Stimulated activated CD4-positive, alpha-beta T cell treated with anti-CD3 and anti-CD28 coated beads, Interleukin-1b, Interleukin-23, amount 100 ng/mL, for 1 hour (primary cell): ENCODE results near the gene ZNF808.
"Not testable (repeated sequence)": the region's sequence is repeated elsewhere in the genome, so short reads cannot be mapped to it uniquely, and the experiment has no call there.

ENCODE experiments used
- DNase-seq, 2 donors: peaks; one replicate each; pipeline ENCODE4 v3.0.0-alpha.2; 2020; ENCODE audit warnings: low read depth in 2 of 2

Gene ZNF808

GRCh38 chr19:52593441-52593840, 66.0 kb downstream of the ZNF808 start:
- DNase-seq = not testable (repeated sequence)

- DNase-seq = no peak
These were observed 71.8 kb downstream of the ZNF808 start for GRCh38 chr19:52599241-52599640.

GRCh38 chr19:52600639-52601024, 73.2 kb downstream of the ZNF808 start:
- no peak for DNase-seq

- DNase-seq = peak; percentile 82 to 94
These were observed 73.8 kb downstream of the ZNF808 start for GRCh38 chr19:52601025-52601973.

- DNase-seq = not testable (repeated sequence)
These were observed 74.5 kb downstream of the ZNF808 start for GRCh38 chr19:52601974-52602366.

GRCh38 chr19:52602941-52603340, 75.5 kb downstream of the ZNF808 start:
- no peak for DNase-seq

- DNase-seq = no peak
These were observed 76.2 kb downstream of the ZNF808 start for GRCh38 chr19:52603558-52604207.
